Posterior vena cava (tissue), 2 donors: ENCODE results near the gene SLC27A2. TPM values are rescaled to one million over a fixed set of nuclear protein-coding genes. Genes with fewer than 3 reads are reported as not detected.

Experiments used
- DNase-seq: peaks from one replicate; pipeline ENCODE4 v3.0.0-alpha.2; 2020; ENCODE audit warnings: low spot score
- intact Hi-C, 2 donors: fragments of 100-400 bp; cut with DNase I; formaldehyde crosslinking; loops; one replicate each; pipeline versions ENCODE4 v1.14.1 to v1.14.2; 2022 to 2023
- total RNA-seq, 2 donors: library from RNA; stranded (reverse); fragmentation: NEBNext Ultra II Directional; extraction: Animal tissue kit (Norgen Biotek cat#: 25700); gene quantifications; one replicate each; pipeline ENCODE4 v1.2.1, GENCODE V29; 2021
- donor health status: DM: yes; HTN: yes; CAD: no.
- donor health status: DM: yes; HTN: yes; CAD: no.

Gene SLC27A2
- total RNA-seq, 2 donors from 2014 or later: 0.33 to 1.1 TPM

GRCh38 chr15:50228866-50229265 is 46.9 kb downstream of the SLC27A2 start:
- no peak for DNase-seq

GRCh38 chr15:50229336-50229735 is 47.3 kb downstream of the SLC27A2 start:
- DNase-seq: no peak
- intact Hi-C loops: no loop called here

More at GRCh38 chr15:50228866-50229265, 46.9 kb downstream of the SLC27A2 start:
- intact Hi-C loops: no loop called here

- DNase-seq: no peak
- intact Hi-C loops: no loop called here
These were observed 49.8 kb downstream of the SLC27A2 start for GRCh38 chr15:50231761-50232160.

GRCh38 chr15:50232791-50233190 is 50.8 kb downstream of the SLC27A2 start:
- DNase-seq: no peak
- intact Hi-C loops: no loop called here

GRCh38 chr15:50233192-50233736 is 51.3 kb downstream of the SLC27A2 start:
- intact Hi-C loops: no loop called here
- no peak for DNase-seq

GRCh38 chr15:50234764-50235163 is 52.8 kb downstream of the SLC27A2 start:
- DNase-seq: no peak
- intact Hi-C loops: no loop called here

GRCh38 chr15:50235794-50236193 is 53.8 kb downstream of the SLC27A2 start:
- DNase-seq: no peak
- intact Hi-C loops: no loop called here

- DNase-seq: no peak
- intact Hi-C loops: no loop called here
These were observed 54.4 kb downstream of the SLC27A2 start for GRCh38 chr15:50236433-50236832.

- no peak for DNase-seq
- intact Hi-C loops: no loop called here
These were observed 56.3 kb downstream of the SLC27A2 start for GRCh38 chr15:50238255-50238654.

GRCh38 chr15:50241684-50242450 is 59.9 kb downstream of the SLC27A2 start:
- intact Hi-C loops: no loop called here

GRCh38 chr15:50244153-50244552 is 62.2 kb downstream of the SLC27A2 start:
- intact Hi-C loops: no loop called here
- no peak for DNase-seq

More at GRCh38 chr15:50241684-50242450, 59.9 kb downstream of the SLC27A2 start:
- DNase-seq: no peak

GRCh38 chr15:50244959-50245624 is 63.1 kb downstream of the SLC27A2 start:
- intact Hi-C loops: no loop called here
- DNase-seq: no peak

- no peak for DNase-seq
- intact Hi-C loops: no loop called here
These were observed 64.6 kb downstream of the SLC27A2 start for GRCh38 chr15:50246631-50247030.

- DNase-seq: no peak
- intact Hi-C loops: no loop called here
These were observed 66.0 kb downstream of the SLC27A2 start for GRCh38 chr15:50247819-50248655.

GRCh38 chr15:50248994-50249582 is 67.1 kb downstream of the SLC27A2 start:
- DNase-seq: no peak
- intact Hi-C loops: no loop called here

GRCh38 chr15:50249704-50250103 is 67.7 kb downstream of the SLC27A2 start:
- intact Hi-C loops: no loop called here
- no peak for DNase-seq

GRCh38 chr15:50250760-50251394 is 68.9 kb downstream of the SLC27A2 start:
- intact Hi-C loops: no loop called here
- DNase-seq: no peak

- no peak for DNase-seq
- intact Hi-C loops: no loop called here
These were observed 69.7 kb downstream of the SLC27A2 start for GRCh38 chr15:50251638-50252182.

GRCh38 chr15:50252556-50252955 is 70.6 kb downstream of the SLC27A2 start:
- no peak for DNase-seq
- intact Hi-C loops: no loop called here
